K562 treated with DMSO at 1 percent for 48 hours (cell line): ENCODE measurements around the gene TLL1. TPM values are rescaled to one million over a fixed set of nuclear protein-coding genes. Genes with fewer than 3 reads are reported as not detected.

ENCODE experiments used
- total RNA-seq: library from RNA; unstranded; fragments of 300-600 nt; gene quantifications from 2 replicates; pipeline ENCODE4 v1.2.3, GENCODE V29; 2022; ENCODE audit warnings: low replicate concordance; ENCODE audit errors: extremely low read depth

Gene TLL1
- not detected in 2 replicates for total RNA-seq

DNA sequence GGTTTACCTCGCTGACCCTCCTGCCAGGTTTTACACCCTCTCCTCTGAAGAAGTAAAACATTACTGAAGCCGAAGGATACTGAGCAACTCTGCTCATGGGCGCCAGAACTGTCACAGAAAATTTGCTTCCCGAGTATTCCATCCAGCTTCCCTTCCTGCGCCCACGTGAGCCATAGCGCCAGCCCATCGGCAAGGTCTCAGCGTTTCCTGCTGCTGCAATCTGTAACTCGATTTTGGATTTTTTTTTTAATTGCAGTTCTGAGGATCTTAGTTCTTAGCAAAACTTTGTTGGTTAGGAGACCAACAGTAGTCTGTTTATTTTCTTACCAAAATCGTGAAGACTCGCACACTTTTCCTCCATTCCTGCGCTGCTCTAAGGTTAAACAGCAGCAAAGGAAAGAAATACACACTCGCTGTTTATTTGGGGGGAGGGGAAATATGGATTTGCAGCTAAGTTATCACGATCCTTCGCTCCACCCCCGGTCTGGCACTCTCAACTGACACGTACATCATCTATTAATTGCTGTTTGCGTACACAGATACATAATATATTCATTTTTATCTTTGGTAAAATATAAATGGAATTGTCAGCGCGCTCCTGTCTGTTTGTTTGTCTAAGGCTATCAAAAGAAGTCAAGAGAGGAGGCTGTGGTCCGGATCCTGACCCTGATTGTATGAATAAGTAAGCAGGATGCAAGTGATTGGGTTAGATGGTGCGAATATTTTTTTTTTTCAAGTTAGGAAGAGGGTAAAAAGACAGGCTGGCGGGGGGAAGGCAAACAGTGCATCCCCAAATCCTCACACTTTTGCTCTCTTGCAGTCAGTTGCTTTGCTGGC is at the start of gene TLL1:
Gene TLL1 (plus strand): TSS at position 777 of the 837 bp plus-strand sequence. CDS start 668 bp downstream, outside the sequence.

